ENCODE measurements around the gene EHF.

The EHF gene

GRCh38 chr11:34595960-34596644 lies 24.8 kb upstream of the EHF start:
- no peaks in the 10 kb centered on the region for H3K9me3 ChIP-seq
- H3K27me3 ChIP-seq = peaks cover 0 to 3% of the 10 kb centered on the region in 2 donors
- no peak for DNase-seq
- H3K27ac ChIP-seq = no peak overlapping the region
- intact Hi-C loops (cut with DNase I; ENCODE audit: low total_unique reads) = no loop called here
- H3K36me3 ChIP-seq = no peaks in the 10 kb centered on the region
- no peak overlapping the region for H3K4me3 ChIP-seq
- TF ChIP-seq, protein P1, sequence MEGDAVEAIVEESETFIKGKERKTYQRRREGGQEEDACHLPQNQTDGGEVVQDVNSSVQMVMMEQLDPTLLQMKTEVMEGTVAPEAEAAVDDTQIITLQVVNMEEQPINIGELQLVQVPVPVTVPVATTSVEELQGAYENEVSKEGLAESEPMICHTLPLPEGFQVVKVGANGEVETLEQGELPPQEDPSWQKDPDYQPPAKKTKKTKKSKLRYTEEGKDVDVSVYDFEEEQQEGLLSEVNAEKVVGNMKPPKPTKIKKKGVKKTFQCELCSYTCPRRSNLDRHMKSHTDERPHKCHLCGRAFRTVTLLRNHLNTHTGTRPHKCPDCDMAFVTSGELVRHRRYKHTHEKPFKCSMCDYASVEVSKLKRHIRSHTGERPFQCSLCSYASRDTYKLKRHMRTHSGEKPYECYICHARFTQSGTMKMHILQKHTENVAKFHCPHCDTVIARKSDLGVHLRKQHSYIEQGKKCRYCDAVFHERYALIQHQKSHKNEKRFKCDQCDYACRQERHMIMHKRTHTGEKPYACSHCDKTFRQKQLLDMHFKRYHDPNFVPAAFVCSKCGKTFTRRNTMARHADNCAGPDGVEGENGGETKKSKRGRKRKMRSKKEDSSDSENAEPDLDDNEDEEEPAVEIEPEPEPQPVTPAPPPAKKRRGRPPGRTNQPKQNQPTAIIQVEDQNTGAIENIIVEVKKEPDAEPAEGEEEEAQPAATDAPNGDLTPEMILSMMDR (IDR thresholded peaks at IDR 0.05) = no peak
- peaks cover 0 to 7% (median 0%) of the 10 kb centered on the region in 4 donors for H3K4me1 ChIP-seq

GRCh38 chr11:34599406-34599945 lies 21.4 kb upstream of the EHF start:
- Histone ChIP-seq H3K27ac (no peak overlapping the region), H3K9me3 (no peaks in the 10 kb centered on the region), H3K27me3 (peaks cover 0 to 3% of the 10 kb centered on the region in 2 donors), H3K36me3 (no peaks in the 10 kb centered on the region), H3K4me3 (no peak overlapping the region), H3K4me1 (peaks cover 0 to 8% (median 0%) of the 10 kb centered on the region in 4 donors)
- TF ChIP-seq, protein P1 (IDR thresholded peaks at IDR 0.05) = no peak
- intact Hi-C loops (cut with DNase I; ENCODE audit: low total_unique reads) = no loop called here
- no peak for DNase-seq

- H3K4me3 ChIP-seq = no peak overlapping the region
- H3K9me3 ChIP-seq = no peaks in the 10 kb centered on the region
- peaks cover 0 to 8% (median 0%) of the 10 kb centered on the region in 4 donors for H3K4me1 ChIP-seq
- intact Hi-C loops (cut with DNase I; ENCODE audit: low total_unique reads) = no loop called here
- no peaks in the 10 kb centered on the region for H3K36me3 ChIP-seq
- TF ChIP-seq, protein P1 (IDR thresholded peaks at IDR 0.05) = no peak
- no peak overlapping the region for H3K27ac ChIP-seq
- no peaks in the 10 kb centered on the region for H3K27me3 ChIP-seq
- DNase-seq = no peak
Observed at GRCh38 chr11:34600339-34601084, 20.4 kb upstream of the EHF start.

GRCh38 chr11:34601085-34601444 lies 19.8 kb upstream of the EHF start:
- intact Hi-C loops (cut with DNase I; ENCODE audit: low total_unique reads) = no loop called here
- TF ChIP-seq, protein P1 (IDR thresholded peaks at IDR 0.05) = no peak
- Histone ChIP-seq H3K4me3 (no peak overlapping the region), H3K9me3 (no peaks in the 10 kb centered on the region), H3K27ac (no peak overlapping the region), H3K27me3 (no peaks in the 10 kb centered on the region), H3K4me1 (peaks cover 0 to 8% (median 0%) of the 10 kb centered on the region in 4 donors), H3K36me3 (no peaks in the 10 kb centered on the region)
- DNase-seq = no peak

GRCh38 chr11:34601609-34602008 lies 19.3 kb upstream of the EHF start:
- peaks cover 0 to 8% (median 0%) of the 10 kb centered on the region in 4 donors for H3K4me1 ChIP-seq
- H3K27ac ChIP-seq = no peak overlapping the region
- TF ChIP-seq, protein P1 (IDR thresholded peaks at IDR 0.05) = no peak
- no peaks in the 10 kb centered on the region for H3K9me3 ChIP-seq
- H3K27me3 ChIP-seq = no peaks in the 10 kb centered on the region
- no peaks in the 10 kb centered on the region for H3K36me3 ChIP-seq
- intact Hi-C loops (cut with DNase I; ENCODE audit: low total_unique reads) = no loop called here
- DNase-seq = no peak
- H3K4me3 ChIP-seq = no peak overlapping the region

Data from tibial artery (tissue), 4 donors.